Sigmoid colon (tissue), 4 donors: ENCODE results near the gene CELA2B.

Source experiments
- CTCF ChIP-seq, 4 experiments: fragments of 450-650 bp in 3 of 4; fragments of 200-600 bp in 1 of 4; IDR thresholded peaks; one replicate each; pipeline ENCODE4 v1.5.1; 2016 to 2019; ENCODE audit warnings: antibody characterized with exemption in 4 of 4, mild to moderate bottlenecking in 3 of 4, moderate library complexity in 2 of 4
- POLR2A ChIP-seq, 2 donors: fragments of 450-650 bp; IDR thresholded peaks; one replicate each; pipeline ENCODE4 v1.6.1; 2016; ENCODE audit warnings: antibody characterized with exemption in 2 of 2, mild to moderate bottlenecking in 2 of 2, moderate library complexity in 2 of 2
- POLR2AphosphoS5 ChIP-seq, 4 donors: sonication (generic); formaldehyde crosslinking; IDR thresholded peaks; one replicate each; pipeline ENCODE4 v1.6.1; 2017; ENCODE audit warnings: antibody characterized with exemption in 4 of 4

- no peak for TF ChIP-seq CTCF (IDR thresholded peaks at IDR 0.05)
- no peak for TF ChIP-seq POLR2A (IDR thresholded peaks at IDR 0.05)
- no peak for TF ChIP-seq POLR2AphosphoS5 (IDR thresholded peaks at IDR 0.05)
Measured at GRCh38 chr1:15515022-15515663, 39.2 kb downstream of the CELA2B start.
